Measurements from ENCODE around the gene RAPH1.
"Not testable (repeated sequence)": the region's sequence is repeated elsewhere in the genome, so short reads cannot be mapped to it uniquely, and the experiment has no call there.

Gene RAPH1

GRCh38 chr2:203547356-203547755 lies 12.3 kb upstream of the RAPH1 start:
- DNase-seq: no peak

- DNase-seq: no peak
Observed at GRCh38 chr2:203544402-203544801, 9.3 kb upstream of the RAPH1 start.

- no peak for DNase-seq
Observed at GRCh38 chr2:203543898-203544328, 8.8 kb upstream of the RAPH1 start.

- not testable (repeated sequence) for DNase-seq
Observed at GRCh38 chr2:203540598-203540997, 5.5 kb upstream of the RAPH1 start.

GRCh38 chr2:203538237-203538636 lies 3.1 kb upstream of the RAPH1 start:
- DNase-seq: not testable (repeated sequence)

- DNase-seq: not testable (repeated sequence)
Observed at GRCh38 chr2:203536586-203536951, 1.5 kb upstream of the RAPH1 start.

GRCh38 chr2:203535784-203536585 lies 884 bp upstream of the RAPH1 start:
- DNase-seq: no peak

- peak; percentile 24 for DNase-seq
Observed at GRCh38 chr2:203534621-203535077, 452 bp downstream of the RAPH1 start.

GRCh38 chr2:203533676-203534591 lies 1.2 kb downstream of the RAPH1 start:
- DNase-seq: peak; percentile 23

- DNase-seq: peak; percentile 48
Observed at GRCh38 chr2:203532957-203533658, 2.0 kb downstream of the RAPH1 start.

- DNase-seq: no peak
Observed at GRCh38 chr2:203527719-203528118, 7.4 kb downstream of the RAPH1 start.

- DNase-seq: not testable (repeated sequence)
Observed at GRCh38 chr2:203513268-203513667, 21.8 kb downstream of the RAPH1 start.

- DNase-seq: no peak
Observed at GRCh38 chr2:203510941-203511305, 24.2 kb downstream of the RAPH1 start.

- DNase-seq: no peak
Observed at GRCh38 chr2:203510256-203510940, 24.7 kb downstream of the RAPH1 start.

- DNase-seq: not testable (repeated sequence)
Observed at GRCh38 chr2:203503460-203503859, 31.6 kb downstream of the RAPH1 start.

- peak; percentile 23 for DNase-seq
Observed at GRCh38 chr2:203501873-203502272, 33.2 kb downstream of the RAPH1 start.

GRCh38 chr2:203500951-203501350 lies 34.1 kb downstream of the RAPH1 start:
- DNase-seq: peak; percentile 72

- DNase-seq: no peak
Observed at GRCh38 chr2:203500297-203500696, 34.8 kb downstream of the RAPH1 start.

GRCh38 chr2:203498161-203498560 lies 36.9 kb downstream of the RAPH1 start:
- DNase-seq: peak; percentile 86

- DNase-seq: no peak
Observed at GRCh38 chr2:203492965-203493364, 42.1 kb downstream of the RAPH1 start.

- DNase-seq: no peak
Observed at GRCh38 chr2:203490391-203490790, 44.7 kb downstream of the RAPH1 start.

- DNase-seq: no peak
Observed at GRCh38 chr2:203489531-203489930, 45.6 kb downstream of the RAPH1 start.

All from inflammatory macrophage treated with lipopolysaccharide for 4 hours (primary cell).